Activated CD8-positive, alpha-beta memory T cell treated with anti-CD3 and anti-CD28 coated beads, Interleukin-2, amount 50 U/mL, for 24 hours (primary cell): ENCODE data around the gene THYN1.
A peak's percentile ranks its signal among the peaks of the same experiment; 100 is the strongest.
"Not testable (repeated sequence)": the region's sequence is repeated elsewhere in the genome, so short reads cannot be mapped to it uniquely, and the experiment has no call there.

Experiments
- DNase-seq: peaks from one replicate; pipeline ENCODE4 v3.0.0-alpha.2; 2020; ENCODE audit errors: extremely low read depth

Gene THYN1

GRCh38 chr11:134253188-134253993, at the start of gene THYN1, which contains the start of gene ACAD8:
TSS of gene THYN1 (minus strand) at chr11:134253352. CDS start at chr11:134252882, 470 bp downstream.
TSS of gene ACAD8 (plus strand) at chr11:134253568. CDS start at chr11:134253601, 33 bp downstream.
- peak; percentile 87 for DNase-seq

- no peak for DNase-seq
These were observed 41.5 kb upstream of the THYN1 start for GRCh38 chr11:134294664-134295063.

DNA sequence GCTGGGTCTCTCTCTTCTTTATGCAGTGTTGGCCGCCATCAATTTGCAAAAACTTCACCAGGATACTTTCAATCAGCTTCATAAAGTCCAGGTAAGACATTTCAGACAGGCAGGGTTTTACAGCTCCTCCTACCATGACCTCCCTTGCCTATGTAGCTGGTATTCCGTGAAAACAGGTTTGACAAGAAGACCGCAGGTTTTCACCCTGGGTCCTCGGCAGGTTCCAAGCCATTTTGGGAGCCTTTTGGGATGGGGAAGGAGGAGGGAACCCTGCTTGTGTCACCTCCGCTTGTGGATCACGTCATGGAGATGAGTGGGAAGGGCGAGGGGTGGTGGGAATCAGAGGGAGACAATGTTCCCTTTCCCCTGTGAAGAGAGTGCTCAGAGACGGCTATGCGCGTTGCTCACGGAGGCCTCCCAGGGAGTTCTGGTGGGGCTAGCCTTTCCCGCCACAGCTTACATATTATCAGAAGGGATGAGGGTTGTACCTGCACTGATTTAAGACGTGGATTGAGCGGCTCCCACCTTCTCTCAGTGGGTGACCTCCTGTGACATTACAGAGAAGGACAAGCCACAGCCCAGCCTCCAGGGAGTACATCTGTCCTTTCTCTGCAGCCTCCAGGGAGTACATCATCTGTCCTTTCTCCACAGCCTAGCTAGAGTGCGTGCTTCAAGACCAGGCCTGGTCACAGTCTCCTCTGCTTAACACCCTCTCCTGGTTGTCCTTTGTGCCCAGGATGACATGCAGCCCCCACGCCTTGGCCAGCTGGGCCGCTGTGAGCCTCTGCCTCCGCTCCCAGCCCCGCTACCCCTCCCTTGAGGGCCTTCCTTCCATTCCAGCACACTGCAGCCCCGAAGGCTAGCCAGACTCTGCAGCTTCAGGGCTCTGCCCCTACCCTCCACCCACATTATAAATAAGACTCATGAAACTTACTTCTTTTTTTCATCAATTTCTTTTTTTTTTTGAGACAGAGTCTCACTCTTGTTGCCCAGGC, 40.3 kb upstream of the THYN1 start:
- no peak for DNase-seq

DNA sequence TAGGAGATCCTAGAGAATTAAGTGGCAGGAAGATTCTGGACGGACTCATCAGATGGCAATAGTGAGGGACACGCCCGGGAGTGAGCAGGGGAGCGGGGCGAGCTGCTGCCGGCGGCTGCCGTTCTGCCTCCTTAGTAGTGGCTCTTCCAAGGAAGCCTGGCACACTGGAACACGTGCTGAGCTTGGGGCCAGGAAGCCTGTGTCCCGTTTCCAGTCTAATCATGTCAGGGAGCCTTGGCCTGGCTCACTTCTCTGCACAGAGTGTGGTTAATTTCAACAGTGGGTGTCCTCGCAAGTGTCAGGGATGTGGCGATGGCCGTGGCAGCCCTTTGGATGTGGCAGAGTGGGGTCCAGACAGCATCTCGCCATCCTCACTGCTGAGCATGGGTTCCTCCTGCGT, 39.5 kb upstream of the THYN1 start:
- no peak for DNase-seq

- DNase-seq: no peak
These were observed 38.0 kb upstream of the THYN1 start for GRCh38 chr11:134291196-134291595.

DNA sequence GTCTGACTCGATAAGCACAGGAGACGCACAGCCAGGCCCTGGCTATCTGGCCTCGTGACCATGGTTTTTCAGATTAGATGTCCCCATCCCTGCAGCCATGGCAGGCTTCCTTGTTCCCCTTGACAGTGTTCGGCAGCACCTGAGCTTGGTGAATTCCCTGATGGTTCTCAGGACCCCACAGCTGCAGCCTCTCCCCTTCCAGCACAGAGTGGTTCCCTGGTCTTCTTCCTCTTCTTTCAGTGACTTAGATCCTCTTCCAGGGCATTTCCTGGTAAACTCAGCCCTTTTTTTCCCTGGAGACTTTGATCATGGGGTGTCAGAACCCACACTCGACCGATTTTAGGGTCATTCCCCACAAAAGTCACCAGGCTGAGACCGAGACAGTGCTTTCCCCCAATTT, 37.5 kb upstream of the THYN1 start:
- no peak for DNase-seq

- no peak for DNase-seq
These were observed 36.6 kb upstream of the THYN1 start for GRCh38 chr11:134289789-134290188.

- DNase-seq: no peak
These were observed 36.0 kb upstream of the THYN1 start for GRCh38 chr11:134289167-134289566.

- no peak for DNase-seq
These were observed 35.3 kb upstream of the THYN1 start for GRCh38 chr11:134288486-134288885.

DNA sequence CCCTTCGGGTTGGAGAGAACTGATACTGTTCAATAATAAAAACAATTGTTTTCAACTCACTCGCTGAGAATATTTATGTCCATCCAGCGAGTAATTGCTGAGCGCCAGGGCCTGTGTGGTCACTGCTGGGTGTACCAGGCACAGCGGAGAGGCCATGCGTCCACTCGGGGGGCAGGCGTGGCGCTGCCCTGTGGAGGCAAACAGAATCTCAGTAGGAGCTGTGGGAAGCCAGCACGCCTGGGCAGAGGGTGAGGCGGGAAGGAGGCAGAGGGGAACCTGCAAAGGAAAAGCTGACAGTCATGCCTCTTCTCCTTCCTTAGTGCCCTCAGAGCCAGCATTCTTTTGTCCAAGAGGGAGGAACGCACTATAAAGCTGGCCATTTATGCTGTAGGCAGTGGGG, 34.4 kb upstream of the THYN1 start:
- no peak for DNase-seq

DNA sequence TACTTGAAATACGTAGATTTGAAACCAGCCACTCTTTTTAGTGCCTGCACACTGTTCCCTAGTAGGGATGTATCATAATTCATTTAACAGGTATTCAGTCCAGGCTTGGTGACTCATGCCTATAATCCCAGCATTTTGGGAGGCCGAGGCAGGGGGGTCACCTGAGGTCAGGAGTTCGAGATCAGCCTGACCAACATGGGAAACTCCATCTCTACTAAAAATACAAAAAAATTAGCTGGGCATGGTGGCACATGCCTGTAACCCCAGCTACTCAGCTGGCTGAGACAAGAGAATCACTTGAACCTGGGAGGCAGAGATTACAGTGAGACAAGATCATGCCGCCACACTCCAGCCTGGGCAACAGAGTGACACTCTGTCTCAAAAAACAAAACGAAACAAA, 31.2 kb upstream of the THYN1 start:
- not testable (repeated sequence) for DNase-seq

DNA sequence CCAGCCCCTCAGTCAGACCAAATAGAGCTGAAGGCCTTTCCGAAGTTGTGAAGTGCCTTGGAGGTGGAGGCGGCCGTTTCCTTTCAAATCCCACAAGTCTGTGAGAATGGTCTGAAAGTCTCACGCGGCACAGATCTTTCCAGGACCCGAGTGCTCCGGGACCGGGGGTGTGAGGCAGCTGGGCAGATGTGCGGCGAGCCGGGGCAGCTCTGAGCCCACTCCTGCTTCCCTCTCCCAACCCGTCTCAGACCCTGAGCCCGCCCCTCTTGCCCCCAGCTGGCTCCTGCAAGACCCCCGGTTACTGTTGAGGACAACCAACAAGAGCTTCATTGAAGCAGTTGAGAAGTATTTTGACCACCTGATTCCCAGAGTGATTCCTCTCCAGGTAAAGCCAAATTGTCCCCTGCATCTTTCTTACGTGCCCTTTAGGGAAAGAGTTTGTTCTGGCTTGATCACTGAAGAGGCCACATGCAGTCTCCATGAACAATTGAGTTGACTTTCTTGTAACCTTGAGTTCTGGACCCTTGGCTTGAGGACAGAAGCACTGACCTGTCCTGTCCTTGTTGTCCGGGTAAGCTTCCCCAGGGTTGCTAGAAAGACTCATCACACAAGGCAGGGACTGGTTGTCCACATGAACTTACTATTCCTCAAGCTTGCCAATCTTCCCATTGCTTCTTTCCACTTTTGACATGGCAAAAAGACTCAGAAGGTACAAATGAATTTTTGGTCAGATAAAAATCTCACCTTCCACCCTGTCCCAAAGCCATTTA, 30.5 kb upstream of the THYN1 start:
- no peak for DNase-seq

DNA sequence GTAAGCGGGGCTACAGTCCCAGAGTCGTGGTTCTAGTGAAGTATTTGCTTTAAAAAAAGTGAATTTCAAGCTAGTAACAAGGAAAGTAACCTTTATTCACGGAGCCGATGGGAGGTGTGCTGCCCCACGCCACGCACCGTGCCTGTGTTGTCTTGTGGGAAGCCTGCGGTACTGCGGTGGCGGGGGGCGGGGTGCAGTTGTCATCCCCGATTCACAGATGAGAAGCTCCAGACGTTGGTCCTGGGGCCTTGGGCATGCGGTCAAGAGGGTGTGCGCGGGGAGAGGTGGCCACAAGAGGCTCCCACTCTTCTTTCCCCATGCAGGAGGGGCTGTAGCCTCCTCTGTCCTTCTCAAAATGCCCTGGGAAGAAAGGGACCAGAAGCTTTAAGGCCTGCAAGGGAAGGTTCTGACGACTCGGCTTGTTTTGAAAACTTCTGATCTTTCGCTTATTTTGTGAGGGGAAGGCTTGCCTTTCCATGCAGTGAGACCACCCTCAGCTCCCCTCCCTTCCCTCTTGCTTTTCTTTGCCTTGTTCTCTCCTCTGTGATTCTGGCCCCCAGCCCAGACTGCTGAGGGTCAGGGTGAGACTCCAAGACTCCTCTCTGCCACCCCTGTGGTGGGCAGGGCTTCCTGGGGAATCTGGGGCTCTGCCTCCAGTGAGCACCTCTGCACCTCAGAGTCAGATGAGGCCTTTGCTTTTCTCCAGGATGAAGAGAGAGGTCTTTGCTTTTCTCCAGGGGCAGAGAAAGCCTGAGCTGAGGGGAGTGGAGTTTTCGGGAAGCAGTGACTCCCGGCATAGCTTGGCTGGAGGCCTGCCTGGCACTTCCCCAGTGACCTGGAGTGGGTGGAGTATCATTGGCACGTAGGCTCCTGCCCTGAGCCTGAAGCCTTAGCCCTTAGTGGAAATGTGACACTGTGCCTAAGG, 29.2 kb upstream of the THYN1 start:
- DNase-seq: no peak

GRCh38 chr11:134281635-134282034, 28.5 kb upstream of the THYN1 start:
- DNase-seq: not testable (repeated sequence)

GRCh38 chr11:134278356-134278755, 25.2 kb upstream of the THYN1 start:
- no peak for DNase-seq

GRCh38 chr11:134277183-134278001, 24.2 kb upstream of the THYN1 start:
- DNase-seq: no peak

GRCh38 chr11:134276396-134277182, 23.4 kb upstream of the THYN1 start:
- no peak for DNase-seq

GRCh38 chr11:134275534-134276395, 22.6 kb upstream of the THYN1 start, which contains the start of gene GLB1L3:
TSS of gene GLB1L3 (plus strand) at chr11:134276379. CDS start at chr11:134276741, 362 bp downstream.
- DNase-seq: peak; percentile 62
